GM23248 (cell line): ENCODE data around the gene INTS7. TPM values are rescaled to one million over a fixed set of nuclear protein-coding genes. Genes with fewer than 3 reads are reported as not detected.
"Not testable (repeated sequence)": the region's sequence is repeated elsewhere in the genome, so short reads cannot be mapped to it uniquely, and the experiment has no call there.

Source experiments
- DNase-seq: peaks from one replicate; pipeline ENCODE4 v3.0.0-alpha.2; 2015
- H2AFZ ChIP-seq: fragments of 200-600 bp; sonication (generic); 2 replicates; pipeline ENCODE4 v1.6.1; 2016; ENCODE audit warnings: antibody characterized with exemption
- H3F3A ChIP-seq: fragments of 200-600 bp; sonication (generic); 2 replicates; pipeline ENCODE4 v1.6.1; 2016; ENCODE audit warnings: mild to moderate bottlenecking, antibody characterized with exemption, mixed run types; ENCODE audit not compliant: insufficient read depth
- H3K27ac ChIP-seq: fragments of 200-600 bp; sonication (generic); 2 replicates; pipeline ENCODE4 v1.5.1; 2016; ENCODE audit warnings: mild to moderate bottlenecking
- H3K27me3 ChIP-seq: fragments of 200-600 bp; sonication (generic); replicated peaks from 2 replicates; pipeline ENCODE4 v1.6.1; 2016; ENCODE audit warnings: mild to moderate bottlenecking; ENCODE audit not compliant: insufficient read depth
- H3K36me3 ChIP-seq: fragments of 200-600 bp; sonication (generic); 2 replicates; pipeline ENCODE4 v1.6.1; 2016; ENCODE audit warnings: low read depth, mild to moderate bottlenecking
- H3K4me1 ChIP-seq: fragments of 200-600 bp; sonication (generic); 2 replicates; pipeline ENCODE4 v1.6.1; 2016; ENCODE audit warnings: mild to moderate bottlenecking; ENCODE audit not compliant: insufficient read depth
- H3K4me2 ChIP-seq: fragments of 200-600 bp; sonication (generic); one replicate; pipeline ENCODE4 v1.6.1; 2016; ENCODE audit warnings: mild to moderate bottlenecking; ENCODE audit not compliant: unreplicated experiment
- H3K4me3 ChIP-seq: fragments of 200-600 bp; sonication (generic); 2 replicates; pipeline ENCODE4 v1.5.1; 2016; ENCODE audit warnings: mild to moderate bottlenecking
- H3K79me2 ChIP-seq: fragments of 200-600 bp; sonication (generic); 2 replicates; pipeline ENCODE4 v1.6.1; 2016; ENCODE audit warnings: mild to moderate bottlenecking; ENCODE audit not compliant: insufficient read depth
- H3K9ac ChIP-seq: fragments of 200-600 bp; sonication (generic); 2 replicates; pipeline ENCODE4 v1.6.1; 2016; ENCODE audit warnings: mild to moderate bottlenecking
- H3K9me2 ChIP-seq: fragments of 200-600 bp; sonication (generic); 2 replicates; pipeline ENCODE4 v1.6.1; 2016; ENCODE audit warnings: mixed run types, mild to moderate bottlenecking, moderate library complexity; ENCODE audit not compliant: insufficient read depth
- H3K9me3 ChIP-seq: fragments of 200-600 bp; sonication (generic); one replicate; pipeline ENCODE4 v1.6.1; 2017; ENCODE audit warnings: low read depth
- H4K20me1 ChIP-seq: fragments of 200-600 bp; sonication (generic); 2 replicates; pipeline ENCODE4 v1.6.0; 2016; ENCODE audit not compliant: insufficient read depth
- EZH2 ChIP-seq: fragments of 200-600 bp; sonication (generic); IDR thresholded peaks from 2 replicates; pipeline ENCODE4 v1.6.1; 2018; ENCODE audit warnings: antibody characterized with exemption, mild to moderate bottlenecking; ENCODE audit not compliant: insufficient read depth, poor library complexity, severe bottlenecking
- EZH2phosphoT487 ChIP-seq: fragments of 200-600 bp; sonication (generic); IDR thresholded peaks from 2 replicates; pipeline ENCODE4 v1.6.1; 2018; ENCODE audit warnings: antibody characterized with exemption, moderate library complexity, mild to moderate bottlenecking, low read depth; ENCODE audit not compliant: insufficient read depth
- WGBS, 2 experiments: methylation state at CpG; one replicate each; pipeline ENCODE4 v1.1.6; 2015 to 2017; ENCODE audit warnings: low lambda C conversion rate in 2 of 2, low coverage in 1 of 2; ENCODE audit errors: missing lambda C conversion rate in 2 of 2; 5-methylcytosine and 5-hydroxymethylcytosine counted together
- in situ Hi-C: fragments of 300-500 bp; cut with MboI; formaldehyde crosslinking; loops from 2 replicates; pipeline ENCODE4 v1.15.0; 2020
- polyA plus RNA-seq: library from polyadenylated mRNA; unstranded; fragments of >200 nt; fragmentation: Nextera tagmentation; extraction: Ambion mirVana; gene quantifications from 2 replicates; pipeline ENCODE4 v1.2.1, GENCODE V29; 2016
- total RNA-seq: library from RNA; depleted of rRNA; stranded (reverse); fragments of >200 nt; shearing (Covaris generic); gene quantifications from 2 replicates; pipeline ENCODE4 v1.2.3, GENCODE V29; 2014

INTS7 gene
- total and polyA plus RNA-seq, 2 experiments from 2014 or later, result 9.8 to 12.1 TPM

- Histone ChIP-seq H3K4me3 (no peak overlapping the region), H3K9me2 (no peaks in the 10 kb centered on the region), H3K4me2 (no peak overlapping the region), H4K20me1 (no peaks in the 10 kb centered on the region), H3K9ac (no peak overlapping the region), H2AFZ (no peak overlapping the region), H3K9me3 (no peaks in the 10 kb centered on the region), H3K36me3 (no peaks in the 10 kb centered on the region), H3K4me1 (no peaks in the 10 kb centered on the region), H3K27me3 (no peaks in the 10 kb centered on the region), H3K79me2 (no peaks in the 10 kb centered on the region), H3K27ac (no peak overlapping the region), H3F3A (no peaks in the 10 kb centered on the region)
- 94 to 96% methylated on average over 3 of the region's 3 CpGs for WGBS, 2 experiments
- in situ Hi-C loops, result no loop called here
- DNase-seq, result no peak
- TF ChIP-seq EZH2 (no peak), EZH2phosphoT487 (no peak)
Measured at GRCh38 chr1:211939876-211940468, 95.4 kb downstream of the INTS7 start.

GRCh38 chr1:211938561-211938997, 96.8 kb downstream of the INTS7 start:
- H3K27ac ChIP-seq, result no peak overlapping the region
- in situ Hi-C loops, result no loop called here
- no peaks in the 10 kb centered on the region for H3K4me1 ChIP-seq
- DNase-seq, result no peak
- TF ChIP-seq EZH2phosphoT487 (no peak), EZH2 (no peak)
- H3K27me3 ChIP-seq, result no peaks in the 10 kb centered on the region
- H2AFZ ChIP-seq, result no peak overlapping the region
- H3F3A ChIP-seq, result no peaks in the 10 kb centered on the region
- H3K79me2 ChIP-seq, result no peaks in the 10 kb centered on the region
- no peaks in the 10 kb centered on the region for H3K9me3 ChIP-seq
- no peaks in the 10 kb centered on the region for H3K36me3 ChIP-seq
- H3K9ac ChIP-seq, result no peak overlapping the region
- no peaks in the 10 kb centered on the region for H4K20me1 ChIP-seq
- H3K4me2 ChIP-seq, result no peak overlapping the region
- H3K4me3 ChIP-seq, result no peak overlapping the region
- 88 to 91% methylated on average over 3 of the region's 3 CpGs for WGBS, 2 experiments
- H3K9me2 ChIP-seq, result no peaks in the 10 kb centered on the region

- in situ Hi-C loops, H3K9me2 ChIP-seq: not testable (repeated sequence)
Measured at GRCh38 chr1:211937422-211937821, 97.9 kb downstream of the INTS7 start.

GRCh38 chr1:211935448-211935970, 99.8 kb downstream of the INTS7 start:
- Histone ChIP-seq H3K4me1 (no peaks in the 10 kb centered on the region), H3K9me3 (no peaks in the 10 kb centered on the region), H3K4me3 (no peak overlapping the region), H3K4me2 (no peak overlapping the region), H3K27me3 (no peaks in the 10 kb centered on the region), H3K9ac (no peak overlapping the region), H3K27ac (no peak overlapping the region), H4K20me1 (no peaks in the 10 kb centered on the region), H3K79me2 (no peaks in the 10 kb centered on the region), H3F3A (no peaks in the 10 kb centered on the region), H3K36me3 (no peaks in the 10 kb centered on the region), H3K9me2 (no peaks in the 10 kb centered on the region), H2AFZ (no peak overlapping the region)
- no peak for DNase-seq
- WGBS, 2 experiments, result 63 to 65% methylated on average over 6 of the region's 6 CpGs
- TF ChIP-seq EZH2phosphoT487 (no peak), EZH2 (no peak)
- in situ Hi-C loops, result no loop called here

More at GRCh38 chr1:211937422-211937821, 97.9 kb downstream of the INTS7 start:
- 98% methylated on average over 5 of the region's 5 CpGs for WGBS, 2 experiments
- not testable (repeated sequence) for H3K4me3 ChIP-seq, H4K20me1 ChIP-seq, H3K36me3 ChIP-seq, H3F3A ChIP-seq, H3K27ac ChIP-seq, H3K4me1 ChIP-seq, H3K9ac ChIP-seq, H3K27me3 ChIP-seq, DNase-seq, H3K4me2 ChIP-seq, H3K79me2 ChIP-seq, H3K9me3 ChIP-seq, H2AFZ ChIP-seq
